ENCODE results near the gene CBX4.

- no peak for TF ChIP-seq CTCF (IDR thresholded peaks at IDR 0.05)
- TF ChIP-seq POLR2A (IDR thresholded peaks at IDR 0.05), result no peak
These were observed 24.9 kb upstream of the CBX4 start for GRCh38 chr17:79864147-79864546.

Measured in right lobe of liver (tissue), 4 donors.